Neutrophil (primary cell): ENCODE data around the gene VEGFB.
"Not testable (repeated sequence)": the region's sequence is repeated elsewhere in the genome, so short reads cannot be mapped to it uniquely, and the experiment has no call there.

ENCODE experiments used
- H3K27ac ChIP-seq: fragments of 200-600 bp; sonication (generic); 2 replicates; pipeline ENCODE4 v1.5.1; 2016; ENCODE audit warnings: mild to moderate bottlenecking, moderate library complexity
- H3K27me3 ChIP-seq: fragments of 200-600 bp; sonication (generic); 2 replicates; pipeline ENCODE4 v1.6.0; 2016; ENCODE audit warnings: mild to moderate bottlenecking
- H3K36me3 ChIP-seq: fragments of 200-600 bp; sonication (generic); 2 replicates; pipeline ENCODE4 v1.5.1; 2017
- H3K4me1 ChIP-seq, 2 experiments: fragments of 200-600 bp in 1 of 2; sonication (generic) in 1 of 2; 1 replicate in 1 of 2; 2 replicates in 1 of 2; pipeline versions ENCODE4 v1.5.1 to v1.6.1; 2013 to 2016; ENCODE audit warnings: low read depth in 1 of 2, low read length in 1 of 2, mild to moderate bottlenecking in 1 of 2, moderate library complexity in 1 of 2; ENCODE audit not compliant: control insufficient read depth in 1 of 2, insufficient read depth in 1 of 2
- H3K4me3 ChIP-seq, 2 experiments: fragments of 200-600 bp in 1 of 2; sonication (generic) in 1 of 2; 1 replicate in 1 of 2; 2 replicates in 1 of 2; pipeline ENCODE4 v1.5.1; 2013 to 2016; ENCODE audit warnings: low read depth in 1 of 2, low read length in 1 of 2, mild to moderate bottlenecking in 1 of 2, moderate library complexity in 1 of 2
- H3K9me3 ChIP-seq: fragments of 200-600 bp; sonication (generic); 2 replicates; pipeline ENCODE4 v1.5.1; 2016
- CTCF ChIP-seq: fragments of 200-600 bp; sonication (generic); IDR thresholded peaks from 2 replicates; pipeline ENCODE4 v1.5.1; 2016; ENCODE audit warnings: antibody characterized with exemption

The VEGFB gene

GRCh38 chr11:64244107-64244506 lies 9.7 kb downstream of the VEGFB start:
- Histone ChIP-seq H3K27me3 (peaks cover 10% of the 10 kb centered on the region), H3K27ac (no peak overlapping the region), H3K4me3 (no peak overlapping the region), H3K4me1 (peaks cover 57 to 68% of the 10 kb centered on the region in 2 experiments), H3K9me3 (no peaks in the 10 kb centered on the region), H3K36me3 (no peaks in the 10 kb centered on the region)
- TF ChIP-seq CTCF, result no peak

DNA sequence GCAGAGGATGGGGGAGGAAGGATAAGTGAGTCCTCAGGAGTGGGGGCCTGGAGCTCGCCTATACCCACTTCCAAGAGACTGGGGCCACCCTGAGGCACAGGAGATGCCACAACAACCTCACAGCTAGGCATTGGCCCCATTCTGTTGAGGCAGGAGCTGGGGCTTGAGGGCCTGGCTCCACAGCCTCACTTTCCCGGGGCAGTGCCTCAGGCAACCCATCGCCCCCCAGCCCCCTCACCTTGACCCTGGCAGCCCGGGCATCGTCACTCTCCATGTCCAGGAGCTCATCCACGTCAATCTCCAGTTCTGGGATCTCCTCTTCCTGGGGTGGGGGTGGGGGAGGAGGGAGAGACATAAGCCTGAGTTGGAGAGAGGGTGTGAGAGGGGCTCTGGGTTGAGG lies 10.6 kb downstream of the VEGFB start:
- Histone ChIP-seq H3K9me3 (no peaks in the 10 kb centered on the region), H3K27ac (no peak overlapping the region), H3K4me3 (no peak overlapping the region), H3K4me1 (peaks cover 48 to 60% of the 10 kb centered on the region in 2 experiments), H3K27me3 (peaks cover 10% of the 10 kb centered on the region), H3K36me3 (no peaks in the 10 kb centered on the region)
- TF ChIP-seq CTCF, result no peak

- peaks cover 11% of the 10 kb centered on the region for H3K27me3 ChIP-seq
- no peaks in the 10 kb centered on the region for H3K9me3 ChIP-seq
- no peak for TF ChIP-seq CTCF
- no peaks in the 10 kb centered on the region for H3K36me3 ChIP-seq
- peaks cover 44 to 58% of the 10 kb centered on the region in 2 experiments for H3K4me1 ChIP-seq
- H3K27ac ChIP-seq, result peak overlapping the region; percentile 13
- peak overlapping the region; percentile 55 to 85 for H3K4me3 ChIP-seq
Measured at GRCh38 chr11:64245401-64245796, 11.0 kb downstream of the VEGFB start.

DNA sequence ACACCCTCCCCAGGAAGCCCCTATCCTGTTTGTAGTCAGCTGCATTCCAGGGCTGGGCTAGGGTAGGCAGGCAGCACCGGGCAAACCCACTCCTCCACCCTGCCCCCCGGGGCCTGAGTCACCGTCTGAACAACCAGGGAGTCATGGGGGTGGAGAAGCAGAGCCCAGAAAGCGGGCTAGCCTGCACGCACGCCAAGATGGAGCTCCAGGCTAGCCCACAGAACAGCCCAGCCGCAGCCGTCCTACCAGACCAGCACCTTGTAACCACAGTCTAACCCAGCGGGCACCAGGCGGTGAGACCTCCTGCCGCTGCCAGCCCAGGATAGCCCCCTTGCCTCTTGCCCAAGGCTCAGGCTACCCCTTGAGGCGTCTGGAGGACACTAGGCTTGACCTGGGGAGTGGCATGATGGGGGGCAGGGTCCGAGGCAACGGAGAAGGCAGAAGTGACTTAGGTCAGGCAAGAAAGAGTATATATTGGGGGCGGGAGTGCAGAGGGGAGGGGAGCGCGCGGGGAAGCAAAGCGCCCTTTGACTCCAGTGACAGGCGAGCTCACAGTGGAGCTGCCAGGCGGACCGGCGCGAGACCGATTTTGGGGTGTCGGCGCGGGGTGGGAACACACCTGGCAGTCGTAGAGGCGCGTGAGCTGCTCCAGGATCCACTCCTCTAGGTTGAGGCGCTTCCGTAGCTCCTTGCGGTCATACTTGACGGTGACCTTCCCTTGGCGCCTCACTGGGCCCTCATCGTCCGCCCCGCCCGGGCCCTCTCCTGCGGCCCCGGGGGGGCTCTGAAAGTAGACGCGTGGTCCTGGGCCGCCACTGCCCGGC lies 11.6 kb downstream of the VEGFB start:
- peak overlapping the region; percentile 55 to 85 for H3K4me3 ChIP-seq
- peaks cover 47 to 58% of the 10 kb centered on the region in 2 experiments for H3K4me1 ChIP-seq
- peak overlapping the region; percentile 13 for H3K27ac ChIP-seq
- no peak for TF ChIP-seq CTCF
- no peaks in the 10 kb centered on the region for H3K9me3 ChIP-seq
- H3K36me3 ChIP-seq, result no peaks in the 10 kb centered on the region
- peaks cover 16% of the 10 kb centered on the region for H3K27me3 ChIP-seq

GRCh38 chr11:64246621-64246870 lies 12.2 kb downstream of the VEGFB start:
- not testable (repeated sequence) for H3K9me3 ChIP-seq, H3K27ac ChIP-seq, H3K36me3 ChIP-seq
- Histone ChIP-seq H3K4me1 (peaks cover 48 to 57% of the 10 kb centered on the region in 2 experiments), H3K27me3 (peaks cover 16% of the 10 kb centered on the region), H3K4me3 (peak overlapping the region; percentile 76 to 85)

GRCh38 chr11:64246871-64247728 lies 12.7 kb downstream of the VEGFB start, which contains the start of gene PPP1R14B:
Gene PPP1R14B (minus strand): TSS chr11:64246943. CDS start chr11:64246673, 270 bp downstream.
- Histone ChIP-seq H3K27ac (peak within 1 kb of the TSS; percentile 59), H3K4me3 (peak within 1 kb of the TSS; percentile 76 to 85), H3K9me3 (no peaks in the 10 kb centered on the region), H3K36me3 (no peaks in the 10 kb centered on the region), H3K27me3 (peaks cover 16% of the 10 kb centered on the region), H3K4me1 (peaks cover 50 to 57% of the 10 kb centered on the region in 2 experiments)
- peak; percentile 41 for TF ChIP-seq CTCF
